Prostate gland (tissue), 2 donors: Measurements from ENCODE around the gene CTNNA2. TPM values are rescaled to one million over a fixed set of nuclear protein-coding genes. Genes with fewer than 3 reads are reported as not detected.

Experiments used
- DNase-seq: peaks from one replicate; pipeline ENCODE4 v3.0.0-alpha.2; 2019; ENCODE audit warnings: low spot score
- H3K27ac ChIP-seq, 2 donors: fragments of 200-600 bp; sonication (generic); 2 replicates each; pipeline ENCODE4 v1.5.1; 2017 to 2019
- H3K27me3 ChIP-seq: fragments of 200-600 bp; sonication (generic); replicated peaks from 2 replicates; pipeline ENCODE4 v1.5.1; 2019; ENCODE audit not compliant: insufficient read depth
- H3K36me3 ChIP-seq, 2 donors: fragments of 200-600 bp; sonication (generic); 1 replicate in 1 of 2; 2 replicates in 1 of 2; pipeline versions ENCODE4 v1.5.1 to v1.8.1; 2017 to 2019
- H3K4me1 ChIP-seq: fragments of 200-600 bp; sonication (generic); replicated peaks from 2 replicates; pipeline ENCODE4 v1.5.1; 2019
- H3K4me3 ChIP-seq, 2 donors: fragments of 200-600 bp; sonication (generic); 2 replicates each; pipeline ENCODE4 v1.5.1; 2017 to 2019
- H3K9me3 ChIP-seq: fragments of 200-600 bp; sonication (generic); 2 replicates; pipeline ENCODE4 v1.5.1; 2017
- POLR2A ChIP-seq: fragments of 450-650 bp; IDR thresholded peaks from one replicate; pipeline ENCODE4 v1.6.1; 2016; ENCODE audit warnings: antibody characterized with exemption, mild to moderate bottlenecking
- POLR2AphosphoS5 ChIP-seq: sonication (generic); formaldehyde crosslinking; IDR thresholded peaks from one replicate; pipeline ENCODE4 v1.6.1; 2017; ENCODE audit warnings: antibody characterized with exemption
- WGBS: methylation state at CpG from one replicate; pipeline ENCODE4 v1.1.5; 2018; 5-methylcytosine and 5-hydroxymethylcytosine counted together
- intact Hi-C: fragments of 100-400 bp; cut with DNase I; formaldehyde crosslinking; loops from one replicate; pipeline ENCODE4 v1.14.2; 2022
- total RNA-seq, 2 donors: library from RNA; depleted of rRNA; stranded (reverse); fragments of >200 nt; gene quantifications; one replicate each; pipeline ENCODE4 v1.1.0, GENCODE V29; 2016
- TF ChIP-seq, protein P1 (sequence below), 4 experiments: fragments of 200-600 bp in 2 of 4; fragments of 450-650 bp in 2 of 4; sonication (generic) in 2 of 4; IDR thresholded peaks; 1 replicate in 3 of 4; 2 replicates in 1 of 4; pipeline ENCODE4 v1.5.1; 2016 to 2019; ENCODE audit warnings: antibody characterized with exemption in 4 of 4, mild to moderate bottlenecking in 2 of 4, moderate library complexity in 2 of 4

Gene CTNNA2
- total RNA-seq, 2 donors from 2014 or later: 24.3 TPM; not detected in 1

- no peak overlapping the region for H3K27ac ChIP-seq
- H3K36me3 ChIP-seq: no peaks in the 10 kb centered on the region
- DNase-seq: no peak
- no peak overlapping the region for H3K4me3 ChIP-seq
- no peaks in the 10 kb centered on the region for H3K9me3 ChIP-seq
- no peaks in the 10 kb centered on the region for H3K4me1 ChIP-seq
- TF ChIP-seq POLR2A: no peak
- TF ChIP-seq, protein P1, sequence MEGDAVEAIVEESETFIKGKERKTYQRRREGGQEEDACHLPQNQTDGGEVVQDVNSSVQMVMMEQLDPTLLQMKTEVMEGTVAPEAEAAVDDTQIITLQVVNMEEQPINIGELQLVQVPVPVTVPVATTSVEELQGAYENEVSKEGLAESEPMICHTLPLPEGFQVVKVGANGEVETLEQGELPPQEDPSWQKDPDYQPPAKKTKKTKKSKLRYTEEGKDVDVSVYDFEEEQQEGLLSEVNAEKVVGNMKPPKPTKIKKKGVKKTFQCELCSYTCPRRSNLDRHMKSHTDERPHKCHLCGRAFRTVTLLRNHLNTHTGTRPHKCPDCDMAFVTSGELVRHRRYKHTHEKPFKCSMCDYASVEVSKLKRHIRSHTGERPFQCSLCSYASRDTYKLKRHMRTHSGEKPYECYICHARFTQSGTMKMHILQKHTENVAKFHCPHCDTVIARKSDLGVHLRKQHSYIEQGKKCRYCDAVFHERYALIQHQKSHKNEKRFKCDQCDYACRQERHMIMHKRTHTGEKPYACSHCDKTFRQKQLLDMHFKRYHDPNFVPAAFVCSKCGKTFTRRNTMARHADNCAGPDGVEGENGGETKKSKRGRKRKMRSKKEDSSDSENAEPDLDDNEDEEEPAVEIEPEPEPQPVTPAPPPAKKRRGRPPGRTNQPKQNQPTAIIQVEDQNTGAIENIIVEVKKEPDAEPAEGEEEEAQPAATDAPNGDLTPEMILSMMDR (IDR thresholded peaks at IDR 0.05): no peak
- no peak for TF ChIP-seq POLR2AphosphoS5
- 26% methylated on average over 6 of the region's 6 CpGs for WGBS
- no peaks in the 10 kb centered on the region for H3K27me3 ChIP-seq
- intact Hi-C loops: no loop called here
Measured at GRCh38 chr2:79966882-79967281, 454.0 kb downstream of the CTNNA2 start.

DNA sequence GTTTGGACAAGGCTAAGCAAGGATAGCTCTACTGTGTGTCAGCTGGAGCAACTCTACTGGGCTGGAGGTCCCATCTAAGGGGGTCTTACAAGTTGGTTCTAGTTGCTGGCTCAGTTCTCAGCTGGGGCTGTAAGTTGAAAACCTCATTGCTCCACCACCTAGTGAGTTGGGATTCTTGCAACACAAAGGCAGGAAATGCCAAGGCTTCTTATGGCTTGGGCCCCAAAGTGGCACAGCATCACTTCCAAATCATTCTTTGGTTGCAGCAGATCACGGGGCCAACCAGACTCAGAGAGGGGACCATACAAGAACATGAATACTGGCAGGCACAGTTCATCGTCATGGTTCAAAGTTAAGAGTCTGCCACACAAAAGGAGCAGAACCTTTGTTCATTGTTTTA is 459.0 kb downstream of the CTNNA2 start:
- DNase-seq: no peak
- Histone ChIP-seq H3K27ac (no peak overlapping the region), H3K4me3 (no peak overlapping the region), H3K36me3 (no peaks in the 10 kb centered on the region), H3K27me3 (no peaks in the 10 kb centered on the region), H3K9me3 (no peaks in the 10 kb centered on the region), H3K4me1 (no peaks in the 10 kb centered on the region)
- TF ChIP-seq, protein P1 (IDR thresholded peaks at IDR 0.05): no peak
- no peak for TF ChIP-seq POLR2AphosphoS5
- TF ChIP-seq POLR2A: no peak
- 74% methylated on average over 2 of the region's 2 CpGs for WGBS
- intact Hi-C loops: no loop called here

- WGBS: 51% methylated on average over 4 of the region's 4 CpGs
- H3K4me3 ChIP-seq: no peak overlapping the region
- intact Hi-C loops: no loop called here
Measured at GRCh38 chr2:79972661-79973060, 459.8 kb downstream of the CTNNA2 start.

GRCh38 chr2:79975791-79976565 is 463.1 kb downstream of the CTNNA2 start:
- H3K4me3 ChIP-seq: no peak overlapping the region
- H3K9me3 ChIP-seq: no peaks in the 10 kb centered on the region
- no peak for DNase-seq
- no peaks in the 10 kb centered on the region for H3K27me3 ChIP-seq
- no peak overlapping the region for H3K27ac ChIP-seq
- TF ChIP-seq POLR2AphosphoS5 (no peak), POLR2A (no peak)
- TF ChIP-seq, protein P1 (IDR thresholded peaks at IDR 0.05): no peak
- intact Hi-C loops: no loop called here
- H3K4me1 ChIP-seq: no peaks in the 10 kb centered on the region
- H3K36me3 ChIP-seq: no peaks in the 10 kb centered on the region
- 69% methylated on average over 6 of the region's 6 CpGs for WGBS

More at GRCh38 chr2:79972661-79973060, 459.8 kb downstream of the CTNNA2 start:
- no peaks in the 10 kb centered on the region for H3K4me1 ChIP-seq
- H3K9me3 ChIP-seq: no peaks in the 10 kb centered on the region
- H3K27me3 ChIP-seq: no peaks in the 10 kb centered on the region
- H3K36me3 ChIP-seq: no peaks in the 10 kb centered on the region
- no peak overlapping the region for H3K27ac ChIP-seq
- TF ChIP-seq, protein P1 (IDR thresholded peaks at IDR 0.05): no peak
- TF ChIP-seq POLR2AphosphoS5 (no peak), POLR2A (no peak)
- no peak for DNase-seq

- DNase-seq: no peak
Measured at GRCh38 chr2:79977792-79978191, 464.9 kb downstream of the CTNNA2 start.

More at GRCh38 chr2:79977792-79978191, 464.9 kb downstream of the CTNNA2 start:
- Histone ChIP-seq H3K9me3 (no peaks in the 10 kb centered on the region), H3K4me3 (no peak overlapping the region), H3K27me3 (no peaks in the 10 kb centered on the region), H3K36me3 (no peaks in the 10 kb centered on the region), H3K4me1 (no peaks in the 10 kb centered on the region), H3K27ac (no peak overlapping the region)
- 84% methylated on average over 2 of the region's 2 CpGs for WGBS
- TF ChIP-seq POLR2A (no peak), POLR2AphosphoS5 (no peak)
- TF ChIP-seq, protein P1 (IDR thresholded peaks at IDR 0.05): no peak
- intact Hi-C loops: no loop called here
